GM21717 (cell line): ENCODE data around the gene BNIP3.
"Not testable (repeated sequence)": the region's sequence is repeated elsewhere in the genome, so short reads cannot be mapped to it uniquely, and the experiment has no call there.

Source experiments
- ATAC-seq: cut with Tn5 transposase; IDR thresholded peaks from one replicate; pipeline ENCODE4 v1.9.1; 2021; ENCODE audit warnings: mild to moderate bottlenecking, moderate library complexity; ENCODE audit not compliant: unreplicated experiment

Gene BNIP3

GRCh38 chr10:131954356-131954965 lies 27.3 kb downstream of the BNIP3 start:
- ATAC-seq = no peak

GRCh38 chr10:131949908-131950307 lies 31.8 kb downstream of the BNIP3 start:
- ATAC-seq = not testable (repeated sequence)

GRCh38 chr10:131949041-131949862 lies 32.5 kb downstream of the BNIP3 start:
- ATAC-seq = no peak

GRCh38 chr10:131948501-131948900 lies 33.2 kb downstream of the BNIP3 start:
- ATAC-seq = no peak

GRCh38 chr10:131947631-131948347 lies 33.9 kb downstream of the BNIP3 start:
- ATAC-seq = no peak

- ATAC-seq = no peak
Measured at GRCh38 chr10:131946880-131947279, 34.8 kb downstream of the BNIP3 start.

- ATAC-seq = no peak
Measured at GRCh38 chr10:131946321-131946751, 35.4 kb downstream of the BNIP3 start.

GRCh38 chr10:131944976-131945695 lies 36.6 kb downstream of the BNIP3 start:
- ATAC-seq = no peak

- no peak for ATAC-seq
Measured at GRCh38 chr10:131944412-131944811, 37.3 kb downstream of the BNIP3 start.

GRCh38 chr10:131943021-131943814 lies 38.5 kb downstream of the BNIP3 start:
- ATAC-seq = no peak

GRCh38 chr10:131942455-131942854 lies 39.3 kb downstream of the BNIP3 start:
- no peak for ATAC-seq

- no peak for ATAC-seq
Measured at GRCh38 chr10:131938681-131939080, 43.0 kb downstream of the BNIP3 start.

- no peak for ATAC-seq
Measured at GRCh38 chr10:131937836-131938235, 43.9 kb downstream of the BNIP3 start.

GRCh38 chr10:131936736-131937135 lies 45.0 kb downstream of the BNIP3 start:
- ATAC-seq = no peak

GRCh38 chr10:131936294-131936693 lies 45.4 kb downstream of the BNIP3 start:
- ATAC-seq = no peak

GRCh38 chr10:131935260-131935659 lies 46.5 kb downstream of the BNIP3 start:
- ATAC-seq = no peak

- ATAC-seq = no peak
Measured at GRCh38 chr10:131934769-131935168, 47.0 kb downstream of the BNIP3 start.

- no peak for ATAC-seq
Measured at GRCh38 chr10:131933696-131934086, 48.0 kb downstream of the BNIP3 start.

GRCh38 chr10:131933016-131933695 lies 48.6 kb downstream of the BNIP3 start:
- ATAC-seq = no peak

- no peak for ATAC-seq
Measured at GRCh38 chr10:131931981-131932380, 49.7 kb downstream of the BNIP3 start.
